ENCODE measurements around the gene GH1. TPM values are rescaled to one million over a fixed set of nuclear protein-coding genes. Genes with fewer than 3 reads are reported as not detected.

The GH1 gene
- not detected for total RNA-seq

DNA sequence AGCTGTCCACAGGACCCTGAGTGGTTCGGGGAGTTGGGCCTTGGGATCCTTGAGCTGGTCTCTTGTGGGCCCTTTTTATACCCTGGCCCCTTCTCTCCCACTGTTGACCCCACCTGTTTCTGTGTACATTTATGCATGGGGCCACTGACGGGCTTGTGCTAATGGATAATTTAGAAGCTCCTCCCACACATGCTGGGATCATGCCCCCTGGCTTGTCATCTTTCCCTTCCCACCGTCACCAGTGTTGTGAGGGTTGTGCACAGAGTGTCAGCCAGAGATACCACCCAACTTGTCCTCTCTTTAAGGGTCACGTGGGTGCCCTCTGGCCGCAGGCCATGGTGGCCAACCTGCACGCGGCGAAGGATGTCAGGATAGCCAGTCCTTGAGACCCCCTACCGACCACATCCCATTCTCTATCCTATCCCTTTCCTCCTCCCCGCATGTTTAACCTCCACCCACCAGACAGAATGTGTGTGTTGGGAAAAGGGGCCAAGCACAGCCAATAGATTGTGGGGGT lies at the start of gene GH1:
GH1 (minus strand) TSS at position 51 of the 517 bp plus-strand sequence. CDS start 63 bp downstream, outside the sequence.

GRCh38 chr17:63931981-63932561 lies 13.4 kb upstream of the GH1 start, which contains the start of gene CD79B:
CD79B (minus strand) TSS chr17:63932331; CDS start chr17:63932261, 70 bp downstream.

DNA sequence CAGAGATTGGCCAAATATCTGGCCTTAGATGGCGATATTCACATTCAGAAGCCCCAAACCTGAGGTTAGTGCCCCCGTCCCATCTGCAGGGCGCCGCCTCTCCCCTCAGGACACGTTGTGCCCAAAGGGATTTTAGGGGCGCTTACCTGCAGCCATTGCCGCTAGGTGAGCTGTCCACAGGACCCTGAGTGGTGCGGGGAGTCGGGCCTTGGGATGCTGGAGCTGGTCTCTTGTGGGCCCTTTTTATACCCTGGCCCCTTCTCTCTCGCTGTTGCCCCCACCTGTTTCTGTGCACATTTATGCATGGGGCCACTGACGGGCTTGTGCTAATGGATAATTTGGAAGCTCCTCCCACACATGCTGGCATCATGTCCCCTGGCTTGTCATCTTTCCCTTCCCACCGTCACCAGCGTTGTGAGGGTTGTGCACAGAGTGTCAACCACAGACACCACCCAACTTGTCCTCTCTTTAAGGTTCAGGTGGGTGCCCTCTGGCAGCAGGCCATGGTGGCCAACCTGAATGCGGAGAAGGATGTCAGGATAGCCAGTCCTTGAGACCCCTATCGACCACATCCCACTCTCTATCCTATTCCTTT lies 7.5 kb downstream of the GH1 start, which contains the start of gene CSHL1:
CSHL1 (minus strand) TSS at position 218 of the 595 bp plus-strand sequence; CDS start at position 156, 62 bp downstream.

GRCh38 chr17:63896524-63897354 lies 21.9 kb downstream of the GH1 start, which contains the start of gene CSH1:
CSH1 (minus strand) TSS chr17:63896574; CDS start chr17:63896511, 63 bp downstream.

GRCh38 chr17:63881935-63882601 lies 36.6 kb downstream of the GH1 start, which contains the start of gene GH2:
GH2 (minus strand) TSS chr17:63881944; CDS start chr17:63881801, 143 bp downstream.

GRCh38 chr17:63873577-63873976 lies 45.1 kb downstream of the GH1 start, which contains the start of gene CSH2:
CSH2 (minus strand) TSS chr17:63873677; CDS start chr17:63873614, 63 bp downstream.

Small RNA genes lying within 50 kb of the gene (small RNA-seq; reads per million reads assigned to genes)
- gene AC040958.1 (ENCODE audit: low replicate concordance) (not detected), gene AC127029.1 (ENCODE audit: low replicate concordance) (not detected), gene GH1 (ENCODE audit: low replicate concordance) (not detected)

Other genes with a start within 250 kb of the GH1 start
- gene LIMD2, start 218.7 kb downstream of the GH1 start, total RNA-seq, result 28.1 TPM
- gene STRADA, start 177.0 kb downstream of the GH1 start, total RNA-seq, result 26.3 TPM
- gene CCDC47, start 145.2 kb downstream of the GH1 start, total RNA-seq, result 44.5 TPM
- 110 TPM for gene DDX42, start 144.7 kb downstream of the GH1 start, total RNA-seq
- gene PSMC5, start 91.4 kb downstream of the GH1 start, total RNA-seq, result 50.8 TPM
- gene FTSJ3, start 91.2 kb downstream of the GH1 start, total RNA-seq, result 48.4 TPM
- 65.7 TPM for gene SMARCD2, start 76.2 kb downstream of the GH1 start, total RNA-seq
- not detected for gene CSH2, start 45.2 kb downstream of the GH1 start, total RNA-seq
- gene GH2, start 36.9 kb downstream of the GH1 start, total RNA-seq, result not detected
- not detected for gene CSH1, start 22.3 kb downstream of the GH1 start, total RNA-seq
- gene CSHL1, start 7.6 kb downstream of the GH1 start, total RNA-seq, result not detected
- 6.8 TPM for gene CD79B, start 13.5 kb upstream of the GH1 start, total RNA-seq
- gene SCN4A, start 54.1 kb upstream of the GH1 start, total RNA-seq, result 17.4 TPM
- gene PRR29, start 79.5 kb upstream of the GH1 start, total RNA-seq, result 0.99 TPM
- 49.9 TPM for gene ICAM2, start 101.8 kb upstream of the GH1 start, total RNA-seq
- 15.9 TPM for gene ERN1, start 211.3 kb upstream of the GH1 start, total RNA-seq